H9 (cell line): ENCODE measurements around the gene OGG1. TPM values are rescaled to one million over a fixed set of nuclear protein-coding genes. Genes with fewer than 3 reads are reported as not detected.

Experiments
- DNase-seq: peaks from one replicate; pipeline ENCODE4 v3.0.0-alpha.2; 2017
- H2AFZ ChIP-seq: one replicate; pipeline ENCODE4 v1.6.1; 2013; ENCODE audit warnings: mild to moderate bottlenecking, low read length, control low read depth, moderate library complexity
- H2AK5ac ChIP-seq: 2 replicates; pipeline ENCODE4 v1.6.1; 2013; ENCODE audit warnings: low read length, control low read depth, mixed read lengths; ENCODE audit not compliant: insufficient read length
- H2BK120ac ChIP-seq: one replicate; pipeline ENCODE4 v1.6.1; 2013; ENCODE audit warnings: low read depth, mild to moderate bottlenecking, low read length, control low read depth, inconsistent platforms; ENCODE audit not compliant: poor library complexity, severe bottlenecking
- H2BK12ac ChIP-seq: 2 replicates; pipeline ENCODE4 v1.6.1; 2013; ENCODE audit warnings: low read length, control low read depth, mixed read lengths, low read depth; ENCODE audit not compliant: insufficient read length
- H2BK15ac ChIP-seq: 2 replicates; pipeline ENCODE4 v1.6.1; 2013; ENCODE audit warnings: low read depth, low read length, control low read depth
- H2BK20ac ChIP-seq: one replicate; pipeline ENCODE4 v1.6.1; 2013; ENCODE audit warnings: low read depth, mild to moderate bottlenecking, low read length, control low read depth, inconsistent platforms; ENCODE audit not compliant: poor library complexity, severe bottlenecking
- H2BK5ac ChIP-seq: 2 replicates; pipeline ENCODE4 v1.6.1; 2013; ENCODE audit warnings: low read length, control low read depth, mixed read lengths; ENCODE audit not compliant: insufficient read length
- H3K14ac ChIP-seq: 2 replicates; pipeline ENCODE4 v1.6.1; 2013; ENCODE audit warnings: low read length, control low read depth; ENCODE audit not compliant: insufficient read depth
- H3K18ac ChIP-seq: 2 replicates; pipeline ENCODE4 v1.6.1; 2013; ENCODE audit warnings: low read depth, mild to moderate bottlenecking, mixed read lengths, low read length, control low read depth; ENCODE audit not compliant: insufficient read length
- H3K23ac ChIP-seq: 2 replicates; pipeline ENCODE4 v1.6.1; 2013; ENCODE audit warnings: low read length, control low read depth, mixed read lengths, low read depth; ENCODE audit not compliant: insufficient read length
- H3K23me2 ChIP-seq: 2 replicates; pipeline ENCODE4 v1.6.1; 2013; ENCODE audit warnings: low read depth, mild to moderate bottlenecking, mixed read lengths, low read length, control low read depth; ENCODE audit not compliant: insufficient read length, poor library complexity, severe bottlenecking
- H3K27ac ChIP-seq: 2 replicates; pipeline ENCODE4 v1.5.1; 2013; ENCODE audit warnings: low read length, control low read depth, mixed read lengths, low read depth; ENCODE audit not compliant: insufficient read length
- H3K27me3 ChIP-seq: 2 replicates; pipeline ENCODE4 v1.6.1; 2013; ENCODE audit warnings: low read length, control low read depth, inconsistent platforms; ENCODE audit not compliant: insufficient read depth
- H3K4ac ChIP-seq: 2 replicates; pipeline ENCODE4 v1.6.1; 2013; ENCODE audit warnings: low read depth, mild to moderate bottlenecking, control low read depth, inconsistent platforms, low read length, moderate library complexity
- H3K4me1 ChIP-seq: 2 replicates; pipeline ENCODE4 v1.6.1; 2013; ENCODE audit warnings: low read length, control low read depth, inconsistent platforms; ENCODE audit not compliant: insufficient read depth
- H3K4me2 ChIP-seq: 2 replicates; pipeline ENCODE4 v1.6.1; 2013; ENCODE audit warnings: low read length, control low read depth, mixed read lengths; ENCODE audit not compliant: insufficient read length, insufficient read depth
- H3K56ac ChIP-seq: 2 replicates; pipeline ENCODE4 v1.6.1; 2013; ENCODE audit warnings: low read depth, mild to moderate bottlenecking, mixed read lengths, low read length, control low read depth; ENCODE audit not compliant: insufficient read length
- H3K79me1 ChIP-seq: 2 replicates; pipeline ENCODE4 v1.6.1; 2013; ENCODE audit warnings: low read depth, mild to moderate bottlenecking, moderate library complexity, low read length, control low read depth, inconsistent platforms; ENCODE audit not compliant: insufficient read depth, poor library complexity, severe bottlenecking
- H3K79me2 ChIP-seq: 2 replicates; pipeline ENCODE4 v1.6.1; 2013; ENCODE audit warnings: low read length, control low read depth, inconsistent platforms; ENCODE audit not compliant: insufficient read depth
- H3K9ac ChIP-seq: 2 replicates; pipeline ENCODE4 v1.6.1; 2013; ENCODE audit warnings: low read length, control low read depth, mixed read lengths; ENCODE audit not compliant: insufficient read length; ENCODE audit errors: extremely low read depth
- H3K9me3 ChIP-seq: one replicate; pipeline ENCODE4 v1.6.1; 2013; ENCODE audit warnings: low read depth, low read length, inconsistent platforms; ENCODE audit not compliant: control insufficient read depth
- H3T11ph ChIP-seq: one replicate; pipeline ENCODE4 v1.6.1; 2013; ENCODE audit warnings: mild to moderate bottlenecking, low read length, control low read depth, inconsistent platforms
- H4K20me1 ChIP-seq: one replicate; pipeline ENCODE4 v1.6.1; 2013; ENCODE audit not compliant: control insufficient read depth, insufficient read length, insufficient read depth
- H4K5ac ChIP-seq: 2 replicates; pipeline ENCODE4 v1.6.1; 2013; ENCODE audit warnings: low read depth, mild to moderate bottlenecking, mixed read lengths, low read length, control low read depth; ENCODE audit not compliant: insufficient read length
- H4K8ac ChIP-seq: replicated peaks from 2 replicates; pipeline ENCODE4 v1.6.1; 2013; ENCODE audit warnings: low read length, control low read depth, mixed read lengths, low read depth; ENCODE audit not compliant: insufficient read length
- H4K91ac ChIP-seq: 2 replicates; pipeline ENCODE4 v1.6.1; 2013; ENCODE audit warnings: low read depth, mild to moderate bottlenecking, moderate library complexity, mixed read lengths, low read length, control low read depth; ENCODE audit not compliant: insufficient read length
- H3K27ac Mint-ChIP-seq, 3 experiments: 2 replicates in 2 of 3; 3 replicates in 1 of 3; pipeline ENCODE4 v1.8.0; 2020 to 2021; ENCODE audit warnings: mixed read lengths in 3 of 3, mild to moderate bottlenecking in 1 of 3, moderate library complexity in 1 of 3
- H3K27me3 Mint-ChIP-seq: 2 replicates; pipeline ENCODE4 v1.8.0; 2021; ENCODE audit warnings: low read depth, mild to moderate bottlenecking, moderate library complexity, mixed read lengths
- H3K36me3 Mint-ChIP-seq, 3 experiments: 2 replicates in 2 of 3; 3 replicates in 1 of 3; pipeline ENCODE4 v1.8.0; 2020 to 2021; ENCODE audit warnings: low read depth in 3 of 3, mixed read lengths in 3 of 3; ENCODE audit not compliant: insufficient read depth in 1 of 3
- H3K4me1 Mint-ChIP-seq, 2 experiments: 2 replicates each; pipeline ENCODE4 v1.8.0; 2020; ENCODE audit warnings: mixed read lengths in 2 of 2
- H3K4me3 Mint-ChIP-seq, 2 experiments: 2 replicates in 1 of 2; 3 replicates in 1 of 2; pipeline ENCODE4 v1.8.0; 2020 to 2021; ENCODE audit warnings: mild to moderate bottlenecking in 2 of 2, mixed read lengths in 2 of 2, moderate library complexity in 1 of 2
- H3K9me3 Mint-ChIP-seq, 2 experiments: 2 replicates in 1 of 2; 3 replicates in 1 of 2; pipeline ENCODE4 v1.8.0; 2020; ENCODE audit warnings: mild to moderate bottlenecking in 2 of 2, mixed read lengths in 2 of 2, moderate library complexity in 1 of 2
- WGBS: extraction: QIAGEN DNeasy Blood & Tissue Kit; methylation state at CpG from one replicate; pipeline ENCODE4 v1.1.7; 2013; ENCODE audit warnings: missing lambda C conversion rate, low lambda C conversion rate, mixed read lengths; ENCODE audit not compliant: insufficient read length; ENCODE audit errors: extremely low coverage; 5-methylcytosine and 5-hydroxymethylcytosine counted together
- total RNA-seq: library from RNA; stranded (reverse); gene quantifications from 2 replicates; pipeline ENCODE4 v1.2.1, GENCODE V29; 2021
- TF ChIP-seq, protein P1 (sequence below): fragments of 200-600 bp; sonication (generic); conservative IDR thresholded peaks from 3 replicates; pipeline ENCODE4 v1.8.0; 2021; ENCODE audit warnings: antibody characterized with exemption, mild to moderate bottlenecking

OGG1 gene
- total RNA-seq, 1 experiment from 2014 or later = 43.4 TPM

DNA sequence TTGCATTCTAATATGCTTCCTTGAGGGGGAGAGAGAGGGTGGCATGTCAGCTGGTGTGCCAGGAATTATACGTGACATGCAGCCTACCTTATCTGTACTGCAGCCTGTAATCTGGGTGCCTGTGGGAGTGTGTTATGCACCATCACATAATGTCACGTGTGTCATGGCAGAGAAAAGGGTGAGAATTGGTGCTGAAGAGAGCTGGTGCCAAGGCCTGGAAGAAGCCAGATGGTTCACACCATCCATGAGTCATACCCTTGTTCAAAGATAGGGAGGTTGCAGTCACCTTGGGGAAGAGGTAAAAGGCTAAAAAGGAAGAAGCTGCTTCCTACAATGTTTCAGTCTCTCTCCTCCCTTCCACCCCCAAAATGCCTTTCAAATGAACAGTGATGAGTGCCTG, 12.9 kb upstream of the OGG1 start:
- Histone ChIP-seq H2AK5ac (no peak overlapping the region), H2BK15ac (no peak overlapping the region), H3K79me1 (peaks cover 4% of the 10 kb centered on the region), H3K56ac (no peak overlapping the region), H2BK20ac (no peak overlapping the region), H3K79me2 (peaks cover 13% of the 10 kb centered on the region; the same call in 1 of the 2 replicates), H2BK5ac (no peak overlapping the region), H3K23me2 (peaks cover 8% of the 10 kb centered on the region), H4K91ac (no peak overlapping the region), H4K20me1 (peaks cover 2% of the 10 kb centered on the region), H3K27ac (no peak overlapping the region), H4K8ac (no peak overlapping the region), H3K27me3 (no peaks in the 10 kb centered on the region), H3K4me2 (no peak overlapping the region), H2BK120ac (no peak overlapping the region), H3K23ac (no peak overlapping the region), H3K4me1 (no peaks in the 10 kb centered on the region), H3T11ph (no peak overlapping the region), H2AFZ (no peak overlapping the region), H3K9ac (no peak overlapping the region), H3K14ac (no peak overlapping the region), H3K18ac (no peak overlapping the region), H3K4ac (no peak overlapping the region), H3K9me3 (no peaks in the 10 kb centered on the region), H2BK12ac (no peak overlapping the region), H4K5ac (no peak overlapping the region)
- Mint-ChIP-seq H3K4me1 (peaks cover 6 to 9% of the 10 kb centered on the region in 2 experiments), H3K27ac (no peak overlapping the region), H3K27me3 (no peaks in the 10 kb centered on the region), H3K4me3 (no peak overlapping the region), H3K36me3 (peaks cover 37 to 74% (median 73%) of the 10 kb centered on the region in 3 experiments; a peak in 6 of 7 replicates), H3K9me3 (no peaks in the 10 kb centered on the region)
- no peak for DNase-seq
- no CpG with 5 or more reads among the region's 2 CpGs for WGBS
- TF ChIP-seq, protein P1, sequence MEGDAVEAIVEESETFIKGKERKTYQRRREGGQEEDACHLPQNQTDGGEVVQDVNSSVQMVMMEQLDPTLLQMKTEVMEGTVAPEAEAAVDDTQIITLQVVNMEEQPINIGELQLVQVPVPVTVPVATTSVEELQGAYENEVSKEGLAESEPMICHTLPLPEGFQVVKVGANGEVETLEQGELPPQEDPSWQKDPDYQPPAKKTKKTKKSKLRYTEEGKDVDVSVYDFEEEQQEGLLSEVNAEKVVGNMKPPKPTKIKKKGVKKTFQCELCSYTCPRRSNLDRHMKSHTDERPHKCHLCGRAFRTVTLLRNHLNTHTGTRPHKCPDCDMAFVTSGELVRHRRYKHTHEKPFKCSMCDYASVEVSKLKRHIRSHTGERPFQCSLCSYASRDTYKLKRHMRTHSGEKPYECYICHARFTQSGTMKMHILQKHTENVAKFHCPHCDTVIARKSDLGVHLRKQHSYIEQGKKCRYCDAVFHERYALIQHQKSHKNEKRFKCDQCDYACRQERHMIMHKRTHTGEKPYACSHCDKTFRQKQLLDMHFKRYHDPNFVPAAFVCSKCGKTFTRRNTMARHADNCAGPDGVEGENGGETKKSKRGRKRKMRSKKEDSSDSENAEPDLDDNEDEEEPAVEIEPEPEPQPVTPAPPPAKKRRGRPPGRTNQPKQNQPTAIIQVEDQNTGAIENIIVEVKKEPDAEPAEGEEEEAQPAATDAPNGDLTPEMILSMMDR = no peak
